GM18526 (cell line): Measurements from ENCODE around the gene GRHPR.

ENCODE experiments used
- POLR2A ChIP-seq: IDR thresholded peaks from 3 replicates; pipeline ENCODE4 v1.6.1; 2011; ENCODE audit not compliant: insufficient read length; ENCODE audit errors: extremely low read depth

The GRHPR gene

GRCh38 chr9:37429441-37430285 lies 7.2 kb downstream of the GRHPR start:
- TF ChIP-seq POLR2A = no peak

GRCh38 chr9:37430841-37431597 lies 8.5 kb downstream of the GRHPR start:
- TF ChIP-seq POLR2A = no peak

GRCh38 chr9:37432020-37432419 lies 9.5 kb downstream of the GRHPR start:
- TF ChIP-seq POLR2A = no peak

GRCh38 chr9:37433867-37434371 lies 11.4 kb downstream of the GRHPR start:
- no peak for TF ChIP-seq POLR2A

- no peak for TF ChIP-seq POLR2A
Observed at GRCh38 chr9:37436540-37436939, 14.0 kb downstream of the GRHPR start.

- no peak for TF ChIP-seq POLR2A
Observed at GRCh38 chr9:37437010-37437409, 14.5 kb downstream of the GRHPR start.

- TF ChIP-seq POLR2A = no peak
Observed at GRCh38 chr9:37437621-37438020, 15.1 kb downstream of the GRHPR start.

- TF ChIP-seq POLR2A = no peak
Observed at GRCh38 chr9:37438359-37438758, 15.9 kb downstream of the GRHPR start.

GRCh38 chr9:37441776-37442370 lies 19.4 kb downstream of the GRHPR start:
- no peak for TF ChIP-seq POLR2A

GRCh38 chr9:37442556-37442955 lies 20.1 kb downstream of the GRHPR start:
- no peak for TF ChIP-seq POLR2A

GRCh38 chr9:37443566-37443965 lies 21.1 kb downstream of the GRHPR start:
- TF ChIP-seq POLR2A = no peak

- no peak for TF ChIP-seq POLR2A
Observed at GRCh38 chr9:37444890-37445289, 22.4 kb downstream of the GRHPR start.

- TF ChIP-seq POLR2A = no peak
Observed at GRCh38 chr9:37445832-37446231, 23.3 kb downstream of the GRHPR start.

GRCh38 chr9:37446401-37446800 lies 23.9 kb downstream of the GRHPR start:
- no peak for TF ChIP-seq POLR2A

GRCh38 chr9:37447111-37447510 lies 24.6 kb downstream of the GRHPR start:
- TF ChIP-seq POLR2A = no peak
